IPS-NIHi7 (cell line): ENCODE results near the gene ZNF225.
A peak's percentile ranks its signal among the peaks of the same experiment; 100 is the strongest.
"Not testable (repeated sequence)": the region's sequence is repeated elsewhere in the genome, so short reads cannot be mapped to it uniquely, and the experiment has no call there.

Source experiments
- DNase-seq: peaks from one replicate; pipeline ENCODE4 v3.0.0; 2012; ENCODE audit warnings: mixed read lengths; ENCODE audit errors: extremely low spot score

ZNF225 gene

DNA sequence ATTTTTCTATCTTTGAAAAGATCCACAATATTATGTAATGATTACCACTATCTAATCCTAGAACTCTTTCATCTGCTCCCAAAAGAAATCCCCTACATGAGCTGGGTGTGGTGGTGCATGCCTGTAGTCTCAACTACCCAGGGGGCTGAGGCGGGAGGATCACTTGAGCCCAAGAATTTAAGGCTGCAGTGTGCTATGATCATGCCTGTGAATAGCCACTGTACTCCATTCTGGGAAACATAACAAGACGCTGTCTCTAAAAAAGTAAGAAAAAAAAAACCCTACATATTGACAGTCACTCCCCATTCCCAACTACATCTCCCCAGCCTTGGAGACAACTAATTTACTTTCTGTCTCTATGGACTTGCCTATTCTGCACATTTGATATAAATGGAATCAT lies 50.6 kb downstream of the ZNF225 start:
- no peak for DNase-seq

DNA sequence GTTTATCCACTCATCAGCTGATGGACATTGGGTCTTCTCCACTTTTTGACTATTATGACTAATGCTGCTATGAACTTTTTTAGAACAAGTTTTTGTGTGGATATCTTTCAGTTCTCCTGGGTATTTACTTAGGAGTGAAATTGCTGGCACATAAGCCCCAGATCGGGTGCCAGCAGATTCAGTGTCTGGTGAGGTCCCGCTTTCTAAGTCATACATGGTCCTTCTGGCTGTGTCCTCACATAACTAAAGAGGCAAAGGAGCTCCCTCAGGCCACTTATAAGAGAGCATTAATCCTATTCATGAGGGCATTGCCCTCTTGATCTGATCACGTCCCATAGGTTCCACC lies 51.1 kb downstream of the ZNF225 start:
- no peak for DNase-seq

DNA sequence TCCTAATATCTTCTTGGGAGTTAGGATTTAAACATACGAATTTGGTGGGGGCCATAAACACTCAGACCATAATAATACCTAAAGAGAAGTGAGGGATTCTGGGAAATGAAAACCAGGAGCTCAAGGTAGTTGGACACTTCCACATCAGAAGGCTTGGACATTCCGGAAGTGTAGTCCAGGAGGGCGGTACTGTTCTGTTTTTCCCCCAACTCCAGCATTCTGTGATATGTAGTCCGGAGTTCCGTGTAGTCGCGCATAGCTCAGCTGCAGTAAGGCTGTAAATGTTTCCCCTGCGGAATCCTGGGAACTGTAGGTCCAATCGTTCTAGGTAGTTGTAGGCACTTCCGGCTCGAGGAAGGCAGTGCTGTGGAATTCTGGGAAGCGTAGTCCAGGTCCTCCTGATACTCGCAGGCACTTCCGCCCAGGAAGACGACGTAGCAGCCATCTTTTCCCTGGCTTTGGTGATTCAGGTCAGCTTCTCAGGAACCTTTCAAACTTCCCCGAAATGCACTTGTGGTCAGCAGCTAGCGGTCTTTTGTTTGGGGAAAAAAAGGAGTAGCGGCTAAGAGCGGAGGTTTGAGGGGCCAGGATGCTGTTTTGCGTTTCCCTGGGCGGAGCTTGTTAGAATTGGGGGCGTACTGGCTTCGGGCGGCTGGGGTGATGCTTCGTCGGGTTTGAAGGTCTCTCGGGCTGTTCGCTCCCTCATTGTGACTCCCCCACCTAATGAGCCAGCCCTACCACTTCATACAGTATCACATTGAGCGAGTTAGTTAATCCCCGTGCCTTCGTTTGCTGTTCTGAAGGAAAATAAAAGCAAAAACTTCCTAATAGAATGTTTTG lies 51.7 kb downstream of the ZNF225 start, which contains the start of gene ZNF226:
Gene ZNF226, plus strand, starts transcription at position 428 of the 840 bp plus-strand sequence. CDS start 4,981 bp downstream, outside the sequence.
- DNase-seq, result peak; percentile 96

DNA sequence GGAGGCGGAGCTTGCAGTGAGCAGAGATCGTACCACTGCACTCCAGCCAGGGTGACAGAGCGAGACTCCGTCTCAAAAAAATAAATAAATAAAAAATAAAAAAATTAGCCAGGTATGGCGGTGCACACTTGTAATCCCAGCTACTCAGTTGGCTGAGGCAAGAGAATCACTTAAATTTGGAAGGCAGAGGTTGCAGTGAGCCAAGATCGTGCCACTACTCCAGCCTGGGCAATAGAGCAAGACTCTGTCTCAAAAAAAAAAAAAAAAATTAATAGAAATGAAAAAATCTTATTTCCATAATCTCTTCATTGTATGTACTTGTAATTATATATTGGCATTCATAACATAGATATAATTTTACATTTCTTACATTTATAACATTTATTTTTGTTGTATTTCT lies 57.5 kb downstream of the ZNF225 start:
- not testable (repeated sequence) for DNase-seq

DNA sequence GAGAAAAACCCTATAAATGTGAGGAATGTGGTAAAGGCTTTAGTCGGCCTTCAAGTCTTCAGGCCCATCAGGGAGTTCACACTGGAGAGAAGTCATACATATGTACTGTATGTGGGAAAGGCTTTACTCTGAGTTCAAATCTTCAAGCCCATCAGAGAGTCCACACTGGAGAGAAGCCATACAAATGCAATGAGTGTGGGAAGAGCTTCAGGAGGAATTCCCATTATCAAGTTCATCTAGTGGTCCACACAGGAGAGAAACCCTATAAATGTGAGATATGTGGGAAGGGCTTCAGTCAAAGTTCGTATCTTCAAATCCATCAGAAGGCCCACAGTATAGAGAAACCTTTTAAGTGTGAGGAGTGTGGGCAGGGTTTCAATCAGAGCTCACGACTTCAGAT lies 63.4 kb downstream of the ZNF225 start:
- no peak for DNase-seq

DNA sequence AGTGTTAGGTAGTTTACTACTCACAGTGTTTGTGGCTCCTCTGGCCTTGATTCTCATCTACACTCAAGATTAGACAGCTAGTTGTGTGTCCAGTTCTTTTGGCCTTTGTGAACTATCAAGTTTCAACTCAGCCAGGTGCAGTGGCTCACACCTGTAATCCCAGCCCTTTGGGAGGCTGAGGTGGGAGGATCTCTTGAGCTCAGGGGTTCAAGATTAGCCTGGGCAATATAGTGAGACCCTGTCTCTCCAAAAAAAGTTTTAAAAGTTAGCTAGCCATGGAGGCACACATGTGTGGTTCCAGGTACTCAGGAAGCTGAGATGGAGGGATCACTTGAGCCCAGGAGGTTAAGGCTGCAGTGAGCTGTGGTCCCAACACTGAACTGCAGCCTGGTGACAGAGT lies 67.8 kb downstream of the ZNF225 start:
- DNase-seq, result no peak

DNA sequence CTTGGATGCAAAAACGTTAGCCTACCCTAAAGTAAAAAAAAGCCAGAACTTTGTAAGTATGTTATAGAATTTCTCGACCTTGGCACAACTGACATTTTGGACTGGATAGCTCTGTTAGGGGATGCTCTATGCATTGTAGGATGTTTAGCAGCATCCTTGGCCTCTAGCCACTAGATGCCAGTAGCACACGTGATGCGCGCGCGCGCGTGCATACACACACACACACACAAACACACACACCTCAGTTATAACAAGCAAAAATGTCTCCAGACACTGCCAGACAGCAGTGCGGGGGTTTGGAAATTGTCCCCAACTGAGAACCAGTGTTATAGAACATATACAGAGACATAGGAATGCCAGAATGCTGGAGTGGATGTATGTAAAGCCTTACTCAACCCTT lies 68.9 kb downstream of the ZNF225 start:
- DNase-seq, result no peak
